GM19043 (cell line): ENCODE data around the gene TMX2.

Experiments used
- ATAC-seq: cut with Tn5 transposase; IDR thresholded peaks from one replicate; pipeline ENCODE4 v1.9.1; 2021; ENCODE audit warnings: low read depth; ENCODE audit not compliant: unreplicated experiment

TMX2 gene

DNA sequence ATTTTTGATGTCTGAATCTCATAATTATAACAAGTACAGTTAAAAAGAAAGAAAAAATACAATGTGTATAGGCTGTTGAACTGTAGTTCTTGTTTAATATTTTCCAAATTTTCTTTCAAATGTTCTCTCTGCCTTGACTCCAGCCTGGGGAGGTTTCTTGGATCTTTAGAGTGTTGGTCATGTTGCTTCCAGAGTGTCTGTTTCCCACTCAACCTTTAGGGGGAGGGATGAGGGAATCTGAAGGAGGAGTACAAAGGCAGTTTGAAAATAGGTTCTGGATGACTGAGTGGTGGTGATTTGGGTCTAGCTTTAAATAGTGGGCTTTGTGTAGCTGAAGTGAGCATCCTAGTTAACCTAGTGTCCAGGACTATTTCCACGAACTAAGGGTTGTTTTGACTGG lies 51.2 kb downstream of the TMX2 start:
- no peak for ATAC-seq

DNA sequence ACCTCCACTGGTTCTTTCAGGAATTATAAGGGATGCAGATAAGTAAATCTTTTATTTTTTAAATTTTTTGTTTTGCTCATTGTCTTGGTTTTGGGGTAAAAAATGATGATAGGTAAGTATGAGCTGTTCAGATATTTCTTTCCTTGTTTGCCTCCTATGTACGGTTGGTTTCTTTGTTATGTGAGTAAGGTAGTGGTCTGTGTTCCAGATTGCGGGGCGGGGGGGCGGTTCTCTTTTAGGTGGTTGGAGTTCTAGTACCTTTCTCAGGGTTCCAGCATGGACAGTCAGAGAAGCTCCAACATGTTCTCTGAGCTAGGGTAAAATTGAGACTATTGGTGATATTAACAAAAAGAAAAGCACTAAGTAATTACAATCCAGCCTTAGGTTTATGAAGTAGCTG lies 51.6 kb downstream of the TMX2 start:
- no peak for ATAC-seq

DNA sequence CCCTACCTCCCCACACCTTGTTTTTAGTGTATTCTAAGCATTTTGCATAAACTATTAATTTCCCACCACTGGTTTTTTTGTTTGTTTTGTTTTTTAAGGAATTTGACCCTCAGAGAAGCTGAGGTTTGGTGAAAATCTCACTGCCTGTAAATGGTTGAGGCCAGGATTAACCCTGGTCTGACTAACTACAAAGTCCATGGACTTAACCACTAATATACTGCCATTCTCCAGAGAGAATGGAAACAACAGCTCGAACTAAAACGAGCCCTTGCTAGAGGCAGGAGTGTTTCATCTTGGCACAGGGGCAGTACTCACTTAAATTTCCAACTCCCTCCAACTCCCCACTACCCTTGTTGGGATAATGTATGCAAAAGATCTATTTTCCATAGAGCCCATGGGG lies 52.2 kb downstream of the TMX2 start:
- ATAC-seq: no peak

DNA sequence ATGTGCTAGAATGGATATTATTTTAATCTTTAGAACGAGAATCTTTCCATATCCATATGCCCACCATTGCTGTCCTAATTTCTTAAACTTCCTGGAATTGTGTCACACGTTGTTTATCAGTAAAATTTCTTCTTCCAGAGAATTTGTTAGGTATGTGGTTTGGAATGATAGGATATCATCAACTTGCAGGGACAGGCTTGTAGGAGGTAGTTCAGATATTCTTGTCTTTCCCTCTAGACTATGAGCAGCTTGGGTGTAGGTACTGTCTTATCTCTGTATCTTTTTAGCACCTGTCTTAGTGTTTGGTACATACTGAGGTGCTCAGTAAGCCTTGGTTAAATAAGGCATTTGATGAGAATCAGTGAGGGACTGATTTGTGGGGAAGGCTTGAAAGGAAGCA lies 52.6 kb downstream of the TMX2 start:
- no peak for ATAC-seq

DNA sequence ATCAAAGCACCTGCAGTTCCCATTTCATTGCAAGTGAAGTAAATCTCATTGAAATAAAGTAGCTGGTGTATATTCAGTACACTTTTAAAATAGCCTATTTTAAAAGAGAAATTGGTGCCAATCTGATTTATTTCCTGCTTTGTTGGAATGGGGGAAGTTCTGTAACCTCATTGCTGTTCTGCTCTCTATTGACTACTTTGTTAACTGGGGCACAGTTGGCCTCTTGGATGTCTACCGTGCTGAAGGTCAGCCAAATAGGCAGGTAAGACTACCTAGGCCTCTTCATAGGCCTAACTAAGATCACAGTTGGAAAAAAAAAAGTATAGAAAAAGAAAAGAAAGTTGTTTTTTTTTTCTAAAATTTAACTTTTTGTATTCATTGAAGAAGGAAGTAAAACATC lies 58.4 kb downstream of the TMX2 start:
- ATAC-seq: no peak

DNA sequence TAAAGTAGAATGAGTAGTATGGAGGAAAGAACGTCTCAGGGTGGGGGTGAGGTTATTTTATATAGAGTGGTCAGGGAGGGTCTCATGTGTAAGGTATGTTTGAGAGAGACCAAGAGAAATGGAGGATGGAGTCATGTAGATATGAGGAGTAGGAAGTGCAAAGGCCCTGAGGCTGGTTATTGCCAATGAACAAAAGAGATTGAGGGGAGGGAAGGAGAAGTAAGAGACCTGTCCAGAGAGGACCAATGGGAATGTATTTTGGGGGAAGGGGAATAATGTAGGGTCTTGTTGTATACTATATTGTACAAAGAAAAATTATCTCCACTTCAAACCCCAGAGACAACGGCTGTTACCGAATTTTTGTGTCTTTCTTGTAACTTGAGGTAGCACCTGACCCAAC lies 59.0 kb downstream of the TMX2 start:
- no peak for ATAC-seq

DNA sequence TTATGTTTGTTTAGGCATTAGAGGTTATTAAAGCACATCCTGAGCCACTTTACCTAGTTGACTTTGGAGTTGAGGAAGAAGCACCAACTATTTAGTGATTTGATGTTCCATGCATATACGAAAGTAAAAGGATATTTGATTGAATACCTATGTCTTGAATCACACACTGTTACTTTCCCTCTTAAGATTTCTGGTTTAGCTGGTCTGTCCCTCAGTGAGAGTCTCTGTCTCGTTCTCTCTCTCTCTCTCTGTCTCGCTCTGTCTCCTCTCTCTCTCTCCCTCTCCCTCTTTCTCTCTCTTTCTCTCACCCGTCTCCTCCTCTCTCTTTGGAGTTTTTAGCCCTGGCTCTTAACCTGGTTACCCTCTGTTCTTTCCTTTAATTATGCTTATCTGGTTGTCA lies 60.2 kb downstream of the TMX2 start:
- ATAC-seq: no peak

DNA sequence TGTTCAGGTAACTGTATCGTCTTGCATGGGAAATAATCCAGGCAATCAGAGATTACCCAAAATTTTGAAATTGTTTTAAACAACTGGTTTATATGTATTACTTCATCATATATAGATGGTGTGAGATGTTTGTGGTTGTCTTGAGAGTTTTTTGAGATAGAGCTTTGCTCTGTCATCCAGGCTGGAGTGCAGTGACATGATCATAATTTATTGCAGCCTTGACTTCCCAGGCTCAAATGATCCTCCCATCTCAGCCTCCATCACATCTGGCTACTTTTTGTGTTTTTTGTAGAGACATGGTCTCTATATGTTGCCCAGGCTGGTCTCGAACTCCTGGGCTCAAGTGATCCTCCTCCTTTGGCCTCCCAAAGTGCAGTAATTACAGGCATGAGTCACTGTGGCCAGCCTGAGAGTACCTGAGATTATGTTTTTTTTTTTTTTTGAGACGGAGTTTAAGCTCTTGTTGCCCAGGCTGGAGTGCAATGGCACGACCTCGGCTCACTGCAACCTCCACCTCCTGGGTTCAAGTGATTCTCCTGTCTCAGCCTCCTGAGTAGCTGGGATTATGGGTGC lies 60.7 kb downstream of the TMX2 start:
- ATAC-seq: no peak

DNA sequence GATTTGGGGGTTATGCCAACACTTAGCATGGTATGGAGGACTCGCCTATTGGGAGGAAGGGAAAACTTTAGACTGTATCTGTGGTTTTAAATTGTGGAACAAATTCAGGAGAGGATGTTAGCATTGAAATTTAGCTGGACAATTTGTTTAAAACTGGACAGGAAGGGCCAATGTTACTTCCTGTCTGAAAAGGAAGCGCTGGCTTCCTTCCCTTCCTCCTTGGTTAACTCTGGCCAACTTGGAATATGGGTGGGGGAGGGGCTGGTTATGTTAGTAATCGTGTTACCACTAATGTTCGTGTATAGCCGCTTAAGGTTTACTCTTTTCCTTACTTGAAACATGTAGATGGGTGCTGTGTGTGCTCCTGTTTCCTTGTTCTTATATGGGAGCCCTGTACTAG lies 63.1 kb downstream of the TMX2 start:
- ATAC-seq: no peak

DNA sequence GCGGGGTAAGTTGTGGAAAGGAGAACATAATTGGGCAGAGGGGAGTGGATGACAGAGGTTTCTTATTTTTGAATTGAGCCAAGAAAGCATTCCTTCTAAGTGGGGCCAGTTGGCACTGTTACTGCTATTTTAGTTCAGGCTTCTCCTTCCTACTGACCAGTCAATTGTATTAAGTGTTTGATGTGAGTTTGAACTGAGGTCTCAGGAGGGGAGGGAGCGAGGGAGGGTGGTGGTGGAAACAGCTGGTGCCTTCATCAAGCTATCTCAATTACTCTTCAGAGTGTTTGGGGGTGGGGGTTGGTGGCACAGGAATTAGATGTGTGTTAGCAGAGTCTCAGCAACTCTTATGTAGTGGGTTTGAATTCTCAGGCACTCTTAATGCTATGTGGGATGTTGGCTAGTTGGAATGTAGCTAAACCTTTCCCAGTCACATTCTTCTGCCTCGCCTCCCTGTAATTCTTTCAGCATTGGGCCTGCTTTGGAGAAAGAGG lies 63.7 kb downstream of the TMX2 start:
- no peak for ATAC-seq

DNA sequence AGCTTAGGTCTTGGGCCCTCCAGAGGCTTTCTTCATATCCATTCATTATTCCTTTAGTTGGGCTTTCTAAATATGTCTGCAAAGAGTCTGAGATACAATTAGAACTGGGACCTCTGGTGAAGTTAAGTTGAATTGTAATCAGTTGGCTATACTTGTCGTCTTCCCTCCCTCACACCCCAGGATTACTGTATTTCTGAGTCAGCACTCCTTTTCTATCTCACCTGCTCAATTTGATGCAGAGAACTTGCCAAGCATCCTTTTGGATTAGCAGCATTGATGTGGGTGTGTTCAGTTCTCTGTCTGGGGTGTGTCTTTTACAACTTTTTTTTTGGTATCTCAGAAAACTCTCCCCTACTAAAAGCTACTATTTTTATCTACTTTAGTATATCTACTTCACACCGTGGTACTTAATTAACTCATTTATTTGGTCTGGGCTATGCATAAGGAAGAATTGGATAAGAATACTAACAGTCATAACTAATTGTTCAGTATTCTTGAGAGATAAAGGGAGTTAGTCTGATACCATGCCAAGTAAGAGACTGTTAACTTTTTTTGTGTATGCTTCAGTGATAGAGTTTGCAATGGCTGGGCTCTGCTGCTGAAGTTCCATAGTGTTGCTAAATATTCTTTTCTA lies 64.3 kb downstream of the TMX2 start:
- ATAC-seq: no peak

DNA sequence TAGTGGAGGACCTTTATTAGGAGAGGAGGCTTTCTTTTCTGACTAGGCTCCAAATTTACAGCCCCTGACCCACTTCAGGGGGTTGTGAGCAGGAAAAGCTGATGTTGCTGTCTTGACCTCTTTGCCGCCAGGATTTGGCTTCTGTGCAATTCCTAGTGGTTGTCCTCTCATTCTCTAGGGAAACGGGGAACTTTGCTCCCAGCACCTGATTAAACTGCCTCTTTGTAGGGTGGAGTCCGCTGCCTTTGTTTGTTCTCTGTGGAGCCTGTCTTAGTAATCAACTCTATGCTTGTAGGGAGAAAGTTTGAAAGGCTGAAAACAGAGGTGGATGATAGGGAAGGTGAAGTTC lies 65.5 kb downstream of the TMX2 start:
- no peak for ATAC-seq

DNA sequence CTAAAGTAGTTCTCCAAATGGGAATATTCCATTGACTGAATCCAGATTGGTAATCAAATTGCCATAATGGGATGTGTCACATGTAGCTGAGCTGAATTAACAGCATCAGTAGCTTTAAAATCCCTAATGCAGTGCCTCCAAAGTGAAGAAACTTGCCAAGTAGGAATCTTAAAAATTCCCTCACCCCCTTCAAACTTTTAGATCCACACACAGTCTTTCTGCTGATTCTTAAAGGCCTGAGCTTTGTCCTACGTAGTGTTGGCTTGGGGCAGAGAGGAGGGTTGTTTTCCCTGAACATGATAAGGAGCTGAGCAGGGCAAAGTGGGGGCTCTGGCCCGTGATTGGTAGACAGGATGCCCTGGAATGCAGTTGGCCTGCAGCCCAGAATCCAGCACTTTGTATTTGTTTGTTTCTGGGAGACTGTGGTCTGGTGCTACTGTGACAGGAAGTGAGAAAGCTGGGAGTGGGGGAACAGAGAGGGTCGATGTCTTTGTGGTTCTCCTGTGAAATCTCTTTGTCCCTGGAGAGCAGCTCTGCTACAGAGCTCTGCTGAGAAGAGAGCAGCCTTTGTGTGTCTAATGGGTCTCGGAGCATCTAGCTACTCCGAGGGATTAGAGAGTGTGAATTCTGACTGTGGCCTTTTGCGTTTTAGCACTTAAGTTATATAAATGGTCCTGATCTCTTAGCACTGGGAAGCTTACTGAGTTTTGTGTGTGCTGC lies 66.1 kb downstream of the TMX2 start:
- no peak for ATAC-seq

DNA sequence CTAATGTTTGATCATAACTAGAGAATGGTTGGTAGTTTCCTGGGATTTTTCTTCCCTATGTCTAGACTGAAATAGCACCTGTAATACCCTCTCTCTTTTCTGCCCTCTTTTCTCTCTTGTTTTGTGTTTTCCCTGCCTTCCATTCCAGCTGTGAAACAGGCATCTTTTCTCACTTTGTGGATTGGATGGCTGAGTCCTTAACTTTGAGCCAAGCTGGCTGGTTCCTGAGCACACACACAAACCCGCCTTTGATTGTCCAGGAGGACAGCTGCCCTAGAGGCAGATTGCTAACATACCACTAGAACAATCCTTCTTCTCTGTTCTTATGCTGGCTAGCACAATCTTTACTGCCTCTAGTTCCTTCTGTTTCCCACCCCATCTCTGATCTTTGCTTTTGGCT lies 66.9 kb downstream of the TMX2 start:
- no peak for ATAC-seq

DNA sequence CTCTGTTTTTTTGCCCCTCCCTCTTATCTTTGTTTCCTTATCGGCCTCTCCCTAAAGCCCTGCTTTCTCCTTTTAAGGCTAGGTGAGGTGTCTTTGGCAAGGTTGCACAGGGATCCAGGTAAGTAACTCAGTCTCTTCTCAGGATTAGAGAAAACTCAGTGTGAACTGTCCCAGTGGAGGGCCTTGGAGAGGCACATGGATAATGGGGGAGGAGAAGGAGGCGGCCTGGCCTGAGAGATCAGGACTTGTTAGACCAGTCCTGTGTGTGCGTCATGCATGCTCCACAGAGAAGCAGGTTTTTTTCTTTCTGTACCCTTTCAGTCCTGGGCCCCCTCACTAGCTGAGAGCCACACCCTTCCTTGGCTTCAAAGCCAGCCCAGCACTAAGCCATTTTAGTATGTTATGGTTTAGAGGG lies 69.1 kb downstream of the TMX2 start:
- ATAC-seq: no peak

DNA sequence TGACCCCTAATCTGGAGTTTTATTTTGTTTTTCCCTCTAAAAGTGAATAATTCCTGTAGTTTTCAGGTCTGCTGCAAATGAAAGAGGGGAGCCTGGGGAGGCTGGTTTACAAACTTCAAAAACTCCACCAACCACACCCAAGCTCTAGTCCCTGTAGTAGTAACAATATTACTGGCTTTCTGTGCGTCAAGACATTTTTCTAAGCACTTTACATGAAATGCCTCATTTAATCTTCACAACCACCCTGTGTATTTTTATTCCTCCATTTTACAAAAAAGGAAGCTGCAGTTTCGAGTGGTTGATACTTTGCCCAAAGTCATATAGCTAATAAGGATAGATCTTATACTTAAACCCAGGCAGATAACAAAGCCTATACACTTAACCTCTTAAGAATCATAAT lies 72.7 kb downstream of the TMX2 start:
- ATAC-seq: no peak

DNA sequence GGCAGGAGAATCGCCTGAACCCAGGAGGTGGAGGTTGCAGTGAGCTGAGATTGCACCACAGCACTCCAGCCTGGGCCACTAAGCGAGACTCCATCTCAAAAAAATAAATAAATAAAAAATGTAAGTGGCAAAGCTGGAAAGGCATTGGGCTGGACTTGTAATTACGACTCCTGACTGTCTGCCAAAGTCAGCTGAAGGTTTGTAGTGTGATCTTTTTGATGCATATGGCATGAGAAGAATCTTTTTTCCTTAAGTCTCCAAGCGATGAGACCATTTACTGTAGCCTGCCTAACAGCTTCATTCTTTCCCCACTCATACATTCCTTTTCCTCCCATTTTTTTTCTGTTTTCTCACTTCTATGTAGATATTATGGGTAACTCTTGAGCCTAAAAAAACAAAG lies 74.0 kb downstream of the TMX2 start:
- no peak for ATAC-seq

DNA sequence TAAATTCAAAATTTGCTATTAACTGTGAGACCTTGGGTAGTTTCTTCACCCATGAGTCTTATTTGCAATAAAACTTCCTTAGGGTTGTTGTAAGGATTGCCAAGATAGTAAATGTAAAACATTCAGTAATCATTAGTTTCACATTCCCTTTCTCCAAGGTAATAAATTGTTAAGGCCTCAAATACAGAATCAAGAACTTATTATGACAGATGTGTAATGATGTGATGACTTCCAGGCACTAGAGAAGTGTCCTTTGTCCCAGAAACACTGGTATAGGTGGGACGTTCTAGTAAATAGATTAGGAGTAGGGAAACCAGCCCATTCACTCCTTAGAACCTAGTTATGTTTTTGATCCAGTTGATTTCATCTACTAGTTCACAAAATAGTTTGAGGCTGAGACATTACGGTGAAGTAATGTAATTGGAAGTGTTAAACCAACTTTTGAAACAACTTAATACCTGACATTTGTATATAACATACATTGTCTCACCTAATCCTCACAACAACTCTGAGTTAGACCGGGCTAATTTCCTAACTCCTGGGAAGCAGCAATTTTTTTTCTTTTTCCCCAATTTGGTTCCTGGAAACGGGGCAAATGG lies 74.7 kb downstream of the TMX2 start:
- no peak for ATAC-seq

DNA sequence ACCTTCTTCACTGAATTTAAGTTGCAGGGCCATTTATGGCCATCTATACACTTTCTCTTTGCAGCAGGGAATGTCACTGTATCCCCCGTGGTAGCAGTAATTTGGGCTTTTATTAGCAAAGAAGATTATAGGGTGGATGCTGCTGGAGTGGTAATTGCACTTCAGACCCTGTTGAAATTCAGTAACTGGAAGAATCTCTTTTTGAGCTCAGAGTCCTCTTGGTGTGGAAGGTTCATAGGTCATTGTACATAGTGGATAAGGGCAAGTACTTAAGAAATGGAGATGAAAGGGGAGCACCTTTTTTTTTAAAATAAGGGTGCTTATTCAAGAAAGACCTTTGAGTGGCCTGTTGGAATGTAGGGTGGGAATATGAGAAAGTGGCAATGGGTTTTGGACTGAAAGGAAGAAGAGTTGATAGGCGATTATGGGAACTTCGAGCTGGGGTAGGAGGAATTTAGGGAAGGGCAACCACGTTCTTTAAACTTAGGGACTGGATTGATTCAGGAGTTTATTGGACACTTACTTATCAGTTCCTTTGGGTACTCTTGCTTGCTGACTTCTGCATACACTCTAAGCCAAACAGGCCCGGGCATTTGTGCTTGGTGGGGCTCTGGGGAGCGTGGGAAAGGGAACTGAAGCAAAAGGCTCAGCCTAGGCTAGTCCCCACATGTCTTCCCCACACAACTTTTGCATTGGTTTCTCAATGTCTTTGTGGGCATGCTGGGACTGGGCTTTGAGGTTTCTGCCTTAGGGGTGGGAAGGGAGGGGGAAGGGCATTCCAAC lies 75.7 kb downstream of the TMX2 start:
- ATAC-seq: peak; percentile 40

DNA sequence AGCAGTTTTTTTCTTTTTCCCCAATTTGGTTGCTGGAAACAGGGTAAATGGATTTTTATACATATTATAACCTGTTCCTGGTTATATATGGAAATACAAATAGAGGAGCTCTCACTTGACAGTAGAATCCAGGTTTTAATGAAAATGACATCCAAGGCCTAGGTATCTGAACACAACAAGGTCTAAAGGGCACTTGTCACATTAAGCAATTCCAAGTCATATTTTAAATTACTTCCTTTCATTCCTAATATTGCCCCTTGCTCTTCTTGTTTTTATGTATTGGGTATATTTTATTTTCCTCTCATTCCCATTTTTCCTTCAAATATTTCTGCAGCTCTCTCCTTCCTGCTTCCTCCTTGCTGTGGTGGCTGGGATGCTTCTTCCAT lies 76.3 kb downstream of the TMX2 start:
- ATAC-seq: no peak
